A549 (cell line): Measurements from ENCODE around the gene FNBP1L. TPM values are rescaled to one million over a fixed set of nuclear protein-coding genes. Genes with fewer than 3 reads are reported as not detected.

Experiments used
- ATAC-seq, 2 experiments: fragments of 200-7000 bp in 1 of 2; fragments of >200 bp in 1 of 2; cut with Nextera tagmentation in 1 of 2; cut with Tn5 transposase in 1 of 2; 3 replicates each; pipeline versions ENCODE4 v1.8.0 to v1.9.1; 2018 to 2020; ENCODE audit warnings: mild to moderate bottlenecking in 1 of 2, moderate library complexity in 1 of 2
- CTCF ChIA-PET: fragments of 300-600 bp; sonication (Branson Sonifier 250); formaldehyde crosslinking; extraction: SDS; loops from one replicate; lab custom pipeline; 2021; ENCODE audit warnings: antibody characterized with exemption, inconsistent platforms; lab: Yijun Ruan, JAX
- POLR2A ChIA-PET: fragments of 350-600 bp; formaldehyde crosslinking; extraction: SDS; loops from one replicate; lab custom pipeline; 2021; ENCODE audit warnings: antibody characterized with exemption, inconsistent platforms; lab: Yijun Ruan, JAX
- DNase-seq, 2 experiments: peaks; one replicate each; pipeline versions ENCODE4 v3.0.0 to v3.0.0-alpha.2; 2011 to 2016; ENCODE audit warnings: low read depth in 1 of 2, low spot score in 1 of 2
- FAIRE-seq: peaks from 2 replicates; lab custom pipeline; 2011; peaks lifted over from hg19 to GRCh38; lab: Jason Lieb, UNC
- H3K27ac ChIP-seq, 2 experiments: fragments of >200 bp; sonication (Bioruptor Twin); formaldehyde crosslinking; 3 replicates each; pipeline ENCODE4 v1.5.1; 2016 to 2017
- H3K4me1 ChIP-seq: fragments of >200 bp; sonication (Bioruptor Twin); formaldehyde crosslinking; 3 replicates; pipeline ENCODE4 v1.6.1; 2016
- H3K4me2 ChIP-seq: fragments of >200 bp; sonication (Bioruptor Twin); formaldehyde crosslinking; 3 replicates; pipeline ENCODE4 v1.6.1; 2016
- H3K4me3 ChIP-seq: fragments of >200 bp; sonication (Bioruptor Twin); formaldehyde crosslinking; 3 replicates; pipeline ENCODE4 v1.5.1; 2016
- H3K9me3 ChIP-seq: fragments of >200 bp; sonication (Bioruptor Twin); formaldehyde crosslinking; 3 replicates; pipeline ENCODE4 v1.6.1; 2016
- EHMT2 ChIP-seq: fragments of 200-600 bp; sonication (generic); IDR thresholded peaks from 2 replicates; pipeline ENCODE4 v1.6.1; 2016; ENCODE audit warnings: antibody characterized with exemption, low read depth, mild to moderate bottlenecking, moderate library complexity
- FOSB ChIP-seq: fragments of 250-450 bp; sonication (Bioruptor Pico); IDR thresholded peaks from 2 replicates; pipeline ENCODE4 v1.5.0; 2020; ENCODE audit warnings: mild to moderate bottlenecking, moderate library complexity
- FOSL2 ChIP-seq, 2 experiments: fragments of 450-650 bp in 1 of 2; fragments of >200 bp in 1 of 2; sonication (Bioruptor Twin) in 1 of 2; formaldehyde crosslinking; IDR thresholded peaks; 2 replicates each; pipeline versions ENCODE4 v1.5.0 to v1.6.1; 2016 to 2020; ENCODE audit warnings: mild to moderate bottlenecking in 1 of 2, moderate library complexity in 1 of 2
- FOXS1 ChIP-seq: fragments of 250-450 bp; sonication (Bioruptor Pico); IDR thresholded peaks from 2 replicates; pipeline ENCODE4 v1.5.0; 2020; ENCODE audit warnings: mild to moderate bottlenecking, moderate library complexity
- GATA3 ChIP-seq: IDR thresholded peaks from 2 replicates; pipeline ENCODE4 v1.6.1; 2012; ENCODE audit warnings: borderline replicate concordance
- HDAC2 ChIP-seq: fragments of 200-600 bp; sonication (generic); IDR thresholded peaks from 2 replicates; pipeline ENCODE4 v1.6.1; 2016
- HEYL ChIP-seq: fragments of 250-450 bp; sonication (Bioruptor Pico); IDR thresholded peaks from 2 replicates; pipeline ENCODE4 v1.8.0; 2021; ENCODE audit warnings: mild to moderate bottlenecking, moderate library complexity
- HOXB5 ChIP-seq: fragments of 250-450 bp; sonication (Bioruptor Pico); IDR thresholded peaks from 2 replicates; pipeline ENCODE4 v1.5.0; 2020; ENCODE audit warnings: mild to moderate bottlenecking, moderate library complexity
- JUNB ChIP-seq: fragments of >200 bp; sonication (Bioruptor Twin); formaldehyde crosslinking; IDR thresholded peaks from 2 replicates; pipeline ENCODE4 v1.6.1; 2016
- KDM5A ChIP-seq: fragments of 200-600 bp; sonication (generic); IDR thresholded peaks from 2 replicates; pipeline ENCODE4 v1.6.1; 2016; ENCODE audit warnings: antibody characterized with exemption, mild to moderate bottlenecking
- MAFK ChIP-seq: fragments of 450-650 bp; IDR thresholded peaks from 2 replicates; pipeline ENCODE4 v1.6.1; 2014; ENCODE audit not compliant: partially characterized antibody
- MAZ ChIP-seq: fragments of 150-350 bp; IDR thresholded peaks from 2 replicates; pipeline ENCODE4 v1.6.1; 2014; ENCODE audit warnings: antibody characterized with exemption, low read depth, low read length, borderline replicate concordance
- NFE2L2 ChIP-seq: fragments of 150-350 bp; conservative IDR thresholded peaks from 2 replicates; pipeline ENCODE4 v1.6.1; 2014; ENCODE audit warnings: low read length
- NR3C1 ChIP-seq: fragments of >200 bp; sonication (Bioruptor Twin); formaldehyde crosslinking; IDR thresholded peaks from 3 replicates; pipeline ENCODE4 v1.6.1; 2017
- PHF8 ChIP-seq: fragments of 200-600 bp; sonication (generic); IDR thresholded peaks from 2 replicates; pipeline ENCODE4 v1.6.1; 2016; ENCODE audit warnings: low read depth, mild to moderate bottlenecking, antibody characterized with exemption, moderate library complexity, borderline replicate concordance
- POLR2A ChIP-seq: IDR thresholded peaks from 2 replicates; pipeline ENCODE4 v1.6.1; 2012; ENCODE audit warnings: mild to moderate bottlenecking, low read length
- POLR2AphosphoS2 ChIP-seq: conservative IDR thresholded peaks from 2 replicates; pipeline ENCODE4 v1.6.1; 2012; ENCODE audit warnings: low read length, improper control_type of control experiment, inconsistent platforms
- RAD21 ChIP-seq, 2 experiments: fragments of >200 bp in 1 of 2; sonication (Bioruptor Twin) in 1 of 2; formaldehyde crosslinking in 1 of 2; IDR thresholded peaks in 1 of 2; conservative IDR thresholded peaks in 1 of 2; 2 replicates in 1 of 2; 3 replicates in 1 of 2; pipeline ENCODE4 v1.6.1; 2012 to 2018; ENCODE audit warnings: inconsistent platforms in 1 of 2
- RARB ChIP-seq: fragments of 250-450 bp; sonication (Bioruptor Pico); IDR thresholded peaks from 2 replicates; pipeline ENCODE4 v1.8.0; 2021; ENCODE audit warnings: mild to moderate bottlenecking, moderate library complexity
- SREBF2 ChIP-seq: fragments of 450-650 bp; IDR thresholded peaks from 2 replicates; pipeline ENCODE4 v1.6.1; 2014; ENCODE audit warnings: mild to moderate bottlenecking, moderate library complexity
- TP53 ChIP-seq: fragments of 250-450 bp; sonication (Bioruptor Pico); IDR thresholded peaks from 2 replicates; pipeline ENCODE4 v1.5.0; 2021; ENCODE audit warnings: mild to moderate bottlenecking, moderate library complexity
- ZFP36 ChIP-seq: fragments of 450-650 bp; IDR thresholded peaks from 2 replicates; pipeline ENCODE4 v1.6.1; 2014; ENCODE audit warnings: borderline replicate concordance; ENCODE audit not compliant: partially characterized antibody
- WGBS: methylation state at CpG from one replicate; pipeline ENCODE4 v1.1.6; 2017; ENCODE audit errors: missing lambda C conversion rate; 5-methylcytosine and 5-hydroxymethylcytosine counted together
- polyA plus RNA-seq, 4 experiments: library from polyadenylated mRNA; depleted of rRNA in 3 of 4; stranded (reverse); fragments of >200 nt; fragmentation: RNase III in 1 of 4; extraction: RNeasy Plus Mini Kit Qiagen cat#74134 plus additional on column Dnase treatment in 1 of 4; gene quantifications; 2 replicates in 3 of 4; 3 replicates in 1 of 4; pipeline ENCODE4 v1.2.3, GENCODE V29; 2011 to 2017
- TF ChIP-seq, protein P1 (sequence below): fragments of 150-350 bp; IDR thresholded peaks from 2 replicates; pipeline ENCODE4 v1.6.1; 2014; ENCODE audit warnings: low read depth, mild to moderate bottlenecking, low read length
- TF ChIP-seq, protein P2 (sequence below): IDR thresholded peaks from 2 replicates; pipeline ENCODE4 v1.6.1; 2012
- TF ChIP-seq, protein P3 (sequence below): fragments of 450-650 bp; IDR thresholded peaks from 2 replicates; pipeline ENCODE4 v1.6.1; 2014; ENCODE audit warnings: antibody characterized with exemption
- TF ChIP-seq, protein P4 (sequence below): fragments of 250-450 bp; sonication (Bioruptor Pico); IDR thresholded peaks from 2 replicates; pipeline ENCODE4 v1.5.0; 2020; ENCODE audit warnings: low read depth, mild to moderate bottlenecking, moderate library complexity

Gene FNBP1L
- polyA plus RNA-seq, 2 of the 4 experiments (the other 2 are of a cell fraction), result 19.8 to 42.3 TPM

- TF ChIP-seq PHF8 (no peak), HDAC2 (no peak), NFE2L2 (no peak), RAD21 (conservative IDR thresholded peaks at IDR 0.05 in 1 of 2, IDR thresholded peaks at IDR 0.05 in 1 of 2) (no peak), POLR2AphosphoS2 (no peak), NR3C1 (no peak), FOSB (CRISPR knock-in tag) (no peak), EHMT2 (no peak), HOXB5 (CRISPR knock-in tag) (no peak), FOSL2 (IDR thresholded peaks at IDR 0.05) (no peak), FOSL2 (CRISPR knock-in tag; IDR thresholded peaks at IDR 0.05) (no peak), MAFK (no peak)
- TF ChIP-seq, protein P1, sequence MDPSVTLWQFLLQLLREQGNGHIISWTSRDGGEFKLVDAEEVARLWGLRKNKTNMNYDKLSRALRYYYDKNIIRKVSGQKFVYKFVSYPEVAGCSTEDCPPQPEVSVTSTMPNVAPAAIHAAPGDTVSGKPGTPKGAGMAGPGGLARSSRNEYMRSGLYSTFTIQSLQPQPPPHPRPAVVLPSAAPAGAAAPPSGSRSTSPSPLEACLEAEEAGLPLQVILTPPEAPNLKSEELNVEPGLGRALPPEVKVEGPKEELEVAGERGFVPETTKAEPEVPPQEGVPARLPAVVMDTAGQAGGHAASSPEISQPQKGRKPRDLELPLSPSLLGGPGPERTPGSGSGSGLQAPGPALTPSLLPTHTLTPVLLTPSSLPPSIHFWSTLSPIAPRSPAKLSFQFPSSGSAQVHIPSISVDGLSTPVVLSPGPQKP, result no peak
- H3K4me2 ChIP-seq, result no peak overlapping the region
- H3K4me3 ChIP-seq, result no peak overlapping the region
- WGBS, result 90% methylated on average over 1 of the region's 1 CpG
- ChIA-PET POLR2A (no interaction called here), CTCF (no interaction called here)
- no peak for ATAC-seq
- no peak overlapping the region for H3K27ac ChIP-seq
- no peaks in the 10 kb centered on the region for H3K9me3 ChIP-seq
- FAIRE-seq, result no peak
- peaks cover 22% of the 10 kb centered on the region for H3K4me1 ChIP-seq
- DNase-seq, result no peak
Measured at GRCh38 chr1:93549131-93549530, 101.2 kb downstream of the FNBP1L start.

DNA sequence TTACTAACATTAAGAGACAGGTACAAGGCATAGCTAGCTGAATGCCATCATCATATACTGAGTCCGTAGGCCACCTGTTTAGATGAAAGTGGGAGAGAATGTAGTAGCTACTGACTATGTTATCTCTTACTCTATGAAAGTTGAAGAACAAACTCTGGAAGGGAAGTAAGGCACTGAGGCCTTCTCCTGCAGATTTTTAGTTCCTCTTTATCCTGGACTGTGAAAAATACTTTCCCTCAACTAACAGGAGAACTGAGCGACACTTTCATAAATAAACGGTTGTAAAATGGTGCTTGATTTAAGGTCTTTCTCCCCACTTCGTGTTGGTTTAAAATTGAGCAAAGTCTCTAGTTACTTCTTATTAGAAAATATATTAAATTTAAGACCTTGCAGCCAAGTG, 101.9 kb downstream of the FNBP1L start:
- Histone ChIP-seq H3K4me1 (peaks cover 29% of the 10 kb centered on the region), H3K4me3 (no peak overlapping the region), H3K4me2 (no peak overlapping the region), H3K27ac (no peak overlapping the region)
- ATAC-seq, result no peak
- POLR2A ChIA-PET, result no interaction called here
- no peak for DNase-seq
- WGBS, result 91% methylated on average over 4 of the region's 4 CpGs
- FAIRE-seq, result no peak
- CTCF ChIA-PET, result no interaction called here
- TF ChIP-seq JUNB (no peak), GATA3 (no peak), POLR2AphosphoS2 (no peak), NFE2L2 (no peak), RARB (CRISPR knock-in tag) (no peak), KDM5A (no peak), HEYL (CRISPR knock-in tag) (no peak)
- TF ChIP-seq, protein P2, sequence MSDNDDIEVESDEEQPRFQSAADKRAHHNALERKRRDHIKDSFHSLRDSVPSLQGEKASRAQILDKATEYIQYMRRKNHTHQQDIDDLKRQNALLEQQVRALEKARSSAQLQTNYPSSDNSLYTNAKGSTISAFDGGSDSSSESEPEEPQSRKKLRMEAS, result no peak
- TF ChIP-seq, protein P1, result no peak
- TF ChIP-seq, all 56 proteins: peak for 0
- H3K9me3 ChIP-seq, result no peaks in the 10 kb centered on the region

DNA sequence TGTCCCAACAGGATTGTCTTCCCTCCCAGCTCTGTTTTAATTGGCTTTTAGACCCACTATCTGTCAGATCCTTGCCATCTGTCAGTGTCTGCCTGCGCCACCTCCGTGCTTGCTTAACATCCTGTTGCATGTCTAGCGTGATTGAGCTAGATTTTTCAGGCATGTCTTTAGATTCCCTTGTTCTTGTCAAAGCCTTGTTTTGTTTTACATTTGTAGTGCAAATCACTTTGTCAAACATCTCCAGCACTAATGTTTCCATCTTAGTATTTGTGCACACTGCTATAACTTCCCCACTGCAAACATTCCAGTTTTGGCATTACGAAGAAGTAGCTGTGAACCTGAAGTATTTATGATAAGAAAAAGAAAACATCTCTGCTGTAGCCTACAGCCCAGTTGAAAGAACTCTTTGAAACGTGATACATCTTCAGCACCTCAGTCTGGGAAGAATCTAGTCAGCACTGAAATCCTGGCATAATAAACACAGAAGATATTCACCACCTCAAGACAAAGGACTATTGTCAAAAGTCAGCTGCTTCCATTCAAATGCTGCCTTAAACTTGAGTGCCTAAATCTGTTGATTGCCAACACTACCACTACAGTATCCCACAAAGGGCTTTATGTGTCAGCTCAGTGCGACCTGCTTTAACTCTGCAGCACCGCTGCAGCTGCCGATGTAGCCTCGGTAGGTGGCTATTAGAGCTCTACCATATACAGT, 105.0 kb downstream of the FNBP1L start:
- FAIRE-seq, result no peak

More for the DNA sequence above, 105.0 kb downstream of the FNBP1L start:
- peak; percentile 26 to 27; a peak in 1 of 6 replicates for ATAC-seq
- H3K4me3 ChIP-seq, result no peak overlapping the region
- H3K4me1 ChIP-seq, result peaks cover 36% of the 10 kb centered on the region
- ChIA-PET CTCF (interaction anchor here (1.1 kb wide), 1 partner anchor 19 kb away, joined by 3 read pairs; no protein-coding TSS in a partner anchor), POLR2A (no interaction called here)
- no peak overlapping the region; a peak in 1 of 6 replicates for H3K27ac ChIP-seq
- H3K4me2 ChIP-seq, result no peak overlapping the region; the same call in 2 of the 3 replicates
- 76% methylated on average over 9 of the region's 9 CpGs for WGBS
- TF ChIP-seq JUNB, result no peak
- no peak for TF ChIP-seq HDAC2
- TF ChIP-seq TP53 (CRISPR knock-in tag), result no peak
- TF ChIP-seq MAZ, result no peak
- no peak for TF ChIP-seq MAFK
- no peak for TF ChIP-seq FOXS1
- TF ChIP-seq, protein P3, sequence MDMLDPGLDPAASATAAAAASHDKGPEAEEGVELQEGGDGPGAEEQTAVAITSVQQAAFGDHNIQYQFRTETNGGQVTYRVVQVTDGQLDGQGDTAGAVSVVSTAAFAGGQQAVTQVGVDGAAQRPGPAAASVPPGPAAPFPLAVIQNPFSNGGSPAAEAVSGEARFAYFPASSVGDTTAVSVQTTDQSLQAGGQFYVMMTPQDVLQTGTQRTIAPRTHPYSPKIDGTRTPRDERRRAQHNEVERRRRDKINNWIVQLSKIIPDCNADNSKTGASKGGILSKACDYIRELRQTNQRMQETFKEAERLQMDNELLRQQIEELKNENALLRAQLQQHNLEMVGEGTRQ, result no peak
- no peak for TF ChIP-seq ZFP36
- TF ChIP-seq POLR2A, result no peak
- TF ChIP-seq POLR2AphosphoS2, result no peak
- no peak for TF ChIP-seq KDM5A
- TF ChIP-seq SREBF2, result no peak
- no peak for TF ChIP-seq GATA3
- TF ChIP-seq, protein P2, result no peak
- TF ChIP-seq, protein P4, sequence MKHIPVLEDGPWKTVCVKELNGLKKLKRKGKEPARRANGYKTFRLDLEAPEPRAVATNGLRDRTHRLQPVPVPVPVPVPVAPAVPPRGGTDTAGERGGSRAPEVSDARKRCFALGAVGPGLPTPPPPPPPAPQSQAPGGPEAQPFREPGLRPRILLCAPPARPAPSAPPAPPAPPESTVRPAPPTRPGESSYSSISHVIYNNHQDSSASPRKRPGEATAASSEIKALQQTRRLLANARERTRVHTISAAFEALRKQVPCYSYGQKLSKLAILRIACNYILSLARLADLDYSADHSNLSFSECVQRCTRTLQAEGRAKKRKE (CRISPR knock-in tag), result no peak
- TF ChIP-seq NFE2L2, result no peak
- DNase-seq, result no peak
- H3K9me3 ChIP-seq, result no peaks in the 10 kb centered on the region
